Measurements from ENCODE around the gene LINS1.

GRCh38 chr15:100602823-100603393 lies 924 bp upstream of the LINS1 start:
- TF ChIP-seq GATA2 (IDR thresholded peaks at IDR 0.05; ENCODE audit: low read depth, low read length) = no peak
- no peak for TF ChIP-seq GATA3 (IDR thresholded peaks at IDR 0.05; ENCODE audit: low read depth, low read length)
